Motor neuron (in vitro differentiated cells): ENCODE results near the gene VEZT. TPM values are rescaled to one million over a fixed set of nuclear protein-coding genes. Genes with fewer than 3 reads are reported as not detected.

Experiments used
- ATAC-seq, 8 experiments: fragments of 200-7000 bp; cut with Tn5 transposase; replicated peaks in 6 of 8; 2 replicates each; pipeline ENCODE4 v1.8.0; 2021; ENCODE audit warnings: mild to moderate bottlenecking in 8 of 8, moderate library complexity in 8 of 8
- H3K27ac ChIP-seq, 2 donors: fragments of 250-450 bp; sonication (Bioruptor Pico); 2 replicates each; pipeline ENCODE4 v1.9.0; 2021; ENCODE audit warnings: antibody characterized with exemption in 2 of 2, mild to moderate bottlenecking in 2 of 2, moderate library complexity in 1 of 2
- H3K4me1 ChIP-seq, 2 donors: fragments of 250-450 bp; sonication (Bioruptor Pico); replicated peaks in 1 of 2; 2 replicates each; pipeline ENCODE4 v1.6.1; 2021; ENCODE audit warnings: antibody characterized with exemption in 2 of 2, mild to moderate bottlenecking in 2 of 2, moderate library complexity in 1 of 2
- H3K4me3 ChIP-seq, 5 donors: fragments of 250-450 bp; sonication (Bioruptor Pico); 2 replicates each; pipeline ENCODE4 v1.9.0; 2021; ENCODE audit warnings: antibody characterized with exemption in 5 of 5, mild to moderate bottlenecking in 5 of 5, moderate library complexity in 4 of 5
- WGBS, 10 experiments: fragments of 450-650 bp; shearing (Covaris generic); methylation state at CpG; one replicate each; pipeline ENCODE4 v1.0.0; 2022; 5-methylcytosine and 5-hydroxymethylcytosine counted together
- in situ Hi-C, 9 experiments: fragments of 400-800 bp; cut with MboI; loops; one replicate each; pipeline ENCODE4 v1.15.0; 2021; ENCODE audit warnings: low sequenced_read_pairs in 9 of 9, low pct_unique_long_range_greater_than_20kb in 2 of 9; ENCODE audit not compliant: unreplicated experiment in 9 of 9
- total RNA-seq, 8 experiments: library from RNA; unstranded; fragments of 300-600 nt; gene quantifications; 2 replicates each; pipeline versions ENCODE4 v1.2.3 to v1.2.4, GENCODE V29; 2022

The VEZT gene
- total RNA-seq, 8 experiments from 2014 or later: 77.5 to 166 (median 99.5) TPM

- in situ Hi-C loops: no loop called here
- Histone ChIP-seq H3K4me3 (no peak overlapping the region), H3K27ac (no peak overlapping the region), H3K4me1 (no peaks in the 10 kb centered on the region)
- 86 to 100% (median 97%) methylated on average over 1 to 2 of the region's 2 CpGs; no CpG with 5 or more reads in 2 of the 10 experiments for WGBS, 10 experiments
- ATAC-seq: no peak
Measured at GRCh38 chr12:95258151-95258550, 40.5 kb downstream of the VEZT start.

DNA sequence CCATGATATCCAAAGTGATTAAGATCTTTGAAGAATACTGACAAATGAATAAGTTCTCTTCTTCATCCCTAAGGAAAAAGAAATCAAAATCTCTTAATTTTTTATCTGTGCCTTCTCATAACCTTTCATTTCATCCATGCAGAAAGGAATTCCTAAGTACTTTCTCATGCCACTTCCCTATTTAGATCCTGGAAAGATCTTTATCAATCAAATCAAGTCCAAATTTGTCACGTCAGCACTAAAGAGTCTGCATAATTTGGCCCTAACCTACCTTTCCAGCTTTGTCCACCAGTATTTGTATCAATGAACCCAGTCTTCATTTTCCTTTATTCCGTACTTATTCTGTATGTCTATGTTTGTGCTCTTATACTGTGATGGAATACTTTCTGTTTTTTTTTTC lies 41.2 kb downstream of the VEZT start:
- in situ Hi-C loops: no loop called here
- WGBS, 10 experiments: 27 to 100% (median 95%) methylated on average over 1 to 2 of the region's 2 CpGs
- ATAC-seq: no peak
- no peak overlapping the region for H3K27ac ChIP-seq
- no peak overlapping the region for H3K4me3 ChIP-seq
- no peaks in the 10 kb centered on the region for H3K4me1 ChIP-seq

GRCh38 chr12:95259368-95259767 lies 41.8 kb downstream of the VEZT start:
- ATAC-seq: no peak
- in situ Hi-C loops: no loop called here
- H3K4me3 ChIP-seq: no peak overlapping the region
- no peak overlapping the region for H3K27ac ChIP-seq
- WGBS, 10 experiments: 60 to 100% (median 100%) methylated on average over 1 of the region's 1 CpG; no CpG with 5 or more reads in 2 of the 10 experiments
- no peaks in the 10 kb centered on the region for H3K4me1 ChIP-seq

GRCh38 chr12:95261109-95261508 lies 43.5 kb downstream of the VEZT start:
- H3K4me1 ChIP-seq: no peaks in the 10 kb centered on the region
- in situ Hi-C loops: no loop called here
- no peak overlapping the region for H3K4me3 ChIP-seq
- 71 to 100% (median 95%) methylated on average over 1 to 4 of the region's 4 CpGs for WGBS, 10 experiments
- H3K27ac ChIP-seq: no peak overlapping the region
- ATAC-seq: no peak

DNA sequence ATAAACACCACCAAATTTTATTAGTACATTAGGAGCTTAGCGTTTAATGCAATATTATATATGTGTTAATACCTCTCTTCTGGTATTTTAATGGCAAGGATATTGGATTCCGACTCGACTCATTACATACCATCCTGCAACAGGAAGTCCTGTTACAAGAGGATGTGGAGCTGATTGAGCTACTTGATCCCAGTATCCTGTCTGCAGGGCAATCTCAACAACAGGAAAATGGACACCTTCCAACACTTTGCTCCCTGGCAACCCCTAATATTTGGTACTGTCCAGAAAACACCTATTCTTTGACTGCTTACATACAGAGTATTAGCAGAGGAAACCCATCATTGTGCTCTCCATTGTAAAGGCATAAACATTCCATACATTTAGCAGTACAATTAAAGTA lies 45.2 kb downstream of the VEZT start:
- no peaks in the 10 kb centered on the region for H3K4me1 ChIP-seq
- 20 to 100% (median 86%) methylated on average over 1 to 3 of the region's 3 CpGs; no CpG with 5 or more reads in 1 of the 10 experiments for WGBS, 10 experiments
- in situ Hi-C loops: no loop called here
- ATAC-seq: no peak
- H3K4me3 ChIP-seq: no peak overlapping the region
- H3K27ac ChIP-seq: no peak overlapping the region

DNA sequence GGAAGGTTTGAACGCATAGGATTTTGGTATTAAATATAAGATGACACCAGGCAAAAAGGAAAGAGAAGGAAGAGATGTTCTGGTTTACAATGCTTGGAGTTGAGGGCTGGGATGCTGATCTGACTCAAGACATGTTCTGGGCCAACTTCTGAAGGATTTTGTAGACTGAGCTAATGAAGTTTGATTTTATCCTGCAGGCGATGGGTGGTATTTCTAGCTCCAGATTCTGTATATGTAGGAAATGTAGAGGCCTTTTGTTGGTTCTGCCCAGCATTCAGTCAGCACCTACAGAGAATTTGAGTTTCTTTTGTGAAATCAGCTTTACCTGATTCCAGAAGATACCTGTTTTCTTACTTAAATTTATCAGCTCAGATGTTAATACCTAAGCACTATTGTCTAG lies 48.2 kb downstream of the VEZT start:
- WGBS, 10 experiments: 33 to 100% (median 100%) methylated on average over 1 to 2 of the region's 2 CpGs; no CpG with 5 or more reads in 1 of the 10 experiments
- ATAC-seq: peak in 1 of 8 experiments; percentile 17
- Histone ChIP-seq H3K27ac (no peak overlapping the region), H3K4me1 (no peaks in the 10 kb centered on the region), H3K4me3 (no peak overlapping the region)
- in situ Hi-C loops: no loop called here

DNA sequence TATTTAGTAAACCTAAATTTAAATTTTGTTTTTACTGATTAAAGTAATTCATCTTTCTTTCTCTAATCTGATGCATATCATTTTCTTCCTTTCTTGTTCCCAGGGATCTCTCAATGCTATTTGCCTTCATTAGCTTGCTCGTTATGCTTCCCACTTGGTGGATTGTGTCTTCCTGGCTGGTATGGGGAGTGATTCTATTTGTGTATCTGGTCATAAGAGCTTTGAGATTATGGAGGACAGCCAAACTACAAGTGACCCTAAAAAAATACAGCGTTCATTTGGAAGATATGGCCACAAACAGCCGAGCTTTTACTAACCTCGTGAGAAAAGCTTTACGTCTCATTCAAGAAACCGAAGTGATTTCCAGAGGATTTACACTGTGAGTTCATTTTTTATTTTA lies 48.6 kb downstream of the VEZT start:
- WGBS, 10 experiments: 83 to 100% (median 98%) methylated on average over 2 to 6 of the region's 6 CpGs
- ATAC-seq: no peak
- Histone ChIP-seq H3K27ac (no peak overlapping the region), H3K4me3 (no peak overlapping the region), H3K4me1 (no peaks in the 10 kb centered on the region)
- in situ Hi-C loops: no loop called here

DNA sequence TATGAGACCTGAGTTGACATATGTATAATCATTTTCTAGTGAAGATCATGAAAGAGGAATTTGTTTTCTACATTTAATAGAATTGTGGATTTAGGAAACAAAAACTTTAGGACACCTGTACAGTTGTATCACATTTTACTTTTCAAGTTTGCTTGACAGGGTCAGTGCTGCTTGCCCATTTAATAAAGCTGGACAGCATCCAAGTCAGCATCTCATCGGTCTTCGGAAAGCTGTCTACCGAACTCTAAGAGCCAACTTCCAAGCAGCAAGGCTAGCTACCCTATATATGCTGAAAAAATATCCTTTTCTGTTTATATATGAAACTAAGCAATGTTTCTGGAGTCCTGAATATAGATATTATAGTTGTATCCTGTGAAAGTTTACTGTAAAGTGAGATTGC lies 52.3 kb downstream of the VEZT start:
- ATAC-seq: no peak
- in situ Hi-C loops: no loop called here
- Histone ChIP-seq H3K27ac (no peak overlapping the region), H3K4me3 (no peak overlapping the region), H3K4me1 (no peaks in the 10 kb centered on the region)
- WGBS, 10 experiments: 78 to 100% (median 93%) methylated on average over 1 to 3 of the region's 3 CpGs; no CpG with 5 or more reads in 1 of the 10 experiments

DNA sequence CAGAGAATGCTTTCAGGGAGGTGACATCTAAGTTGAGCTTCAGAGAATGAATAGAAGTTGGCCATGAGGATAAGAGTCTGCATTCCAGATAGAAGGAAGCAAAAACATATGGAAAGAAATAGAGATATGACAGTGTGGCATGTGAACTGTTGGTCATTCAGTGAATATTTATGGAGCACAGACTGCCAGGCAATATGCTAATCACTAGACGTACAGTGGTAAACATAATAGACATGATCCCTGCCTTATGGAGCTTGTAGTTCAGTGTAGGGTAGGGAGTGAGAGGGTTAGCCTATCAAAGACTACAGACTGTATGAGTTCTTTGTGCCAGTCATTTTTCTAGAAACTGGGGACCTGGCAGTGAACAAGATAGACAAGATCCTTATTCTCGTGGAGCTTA lies 53.9 kb downstream of the VEZT start:
- peak in 3 of 8 experiments; percentile 63 to 78 (median 75) for ATAC-seq
- Histone ChIP-seq H3K4me1 (no peaks in the 10 kb centered on the region), H3K27ac (no peak overlapping the region), H3K4me3 (no peak overlapping the region)
- WGBS, 10 experiments: 0 to 100% (median 80%) methylated on average over 1 to 2 of the region's 2 CpGs; no CpG with 5 or more reads in 3 of the 10 experiments
- in situ Hi-C loops: no loop called here

DNA sequence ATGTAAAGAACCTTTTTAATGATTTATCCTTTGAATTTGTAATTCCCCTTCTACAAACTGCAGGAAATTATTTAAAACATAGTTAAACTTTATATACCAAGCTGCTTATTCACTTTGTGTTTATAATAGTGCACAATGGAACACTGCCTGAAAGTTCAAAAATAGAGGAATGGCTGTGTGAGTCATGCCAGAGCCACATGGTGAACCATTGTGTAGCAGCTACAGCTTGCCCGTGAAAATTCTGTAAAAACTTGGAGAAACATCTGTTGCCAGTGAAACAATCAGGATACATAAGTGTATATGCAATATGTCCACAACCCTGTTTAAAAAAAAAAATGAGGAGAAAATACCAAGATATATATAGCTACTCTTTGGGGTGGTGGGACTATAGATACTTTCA lies 59.5 kb downstream of the VEZT start:
- Histone ChIP-seq H3K27ac (no peak overlapping the region), H3K4me3 (no peak overlapping the region), H3K4me1 (no peaks in the 10 kb centered on the region)
- peak in 7 of 8 experiments; percentile 6 to 94 (median 47) for ATAC-seq
- in situ Hi-C loops: no loop called here
- WGBS, 10 experiments: 10 to 89% (median 38%) methylated on average over 1 of the region's 1 CpG; no CpG with 5 or more reads in 6 of the 10 experiments

DNA sequence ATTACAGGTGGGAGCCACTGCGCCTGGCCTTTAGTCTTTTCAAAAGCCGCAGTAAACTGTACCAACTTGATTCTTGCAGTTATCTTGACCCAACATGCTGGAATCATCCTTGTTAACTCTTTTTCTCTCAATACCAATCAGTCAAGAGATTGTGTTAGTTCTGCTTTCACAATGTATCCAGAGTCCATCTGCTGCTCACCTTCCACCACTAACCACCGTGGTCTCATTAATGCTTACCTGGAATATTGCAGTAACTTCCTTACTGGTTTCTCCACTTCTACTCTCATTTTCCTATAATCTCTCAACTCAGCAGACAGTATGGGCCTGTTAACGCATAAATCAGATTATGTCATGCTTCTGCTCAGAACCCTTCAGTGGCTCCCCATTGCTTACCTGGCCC lies 62.2 kb downstream of the VEZT start:
- no peak for ATAC-seq
- H3K4me3 ChIP-seq: no peak overlapping the region
- in situ Hi-C loops: no loop called here
- H3K4me1 ChIP-seq: no peaks in the 10 kb centered on the region
- no peak overlapping the region for H3K27ac ChIP-seq
- 94 to 100% (median 100%) methylated on average over 1 to 3 of the region's 4 CpGs; no CpG with 5 or more reads in 1 of the 10 experiments for WGBS, 10 experiments

DNA sequence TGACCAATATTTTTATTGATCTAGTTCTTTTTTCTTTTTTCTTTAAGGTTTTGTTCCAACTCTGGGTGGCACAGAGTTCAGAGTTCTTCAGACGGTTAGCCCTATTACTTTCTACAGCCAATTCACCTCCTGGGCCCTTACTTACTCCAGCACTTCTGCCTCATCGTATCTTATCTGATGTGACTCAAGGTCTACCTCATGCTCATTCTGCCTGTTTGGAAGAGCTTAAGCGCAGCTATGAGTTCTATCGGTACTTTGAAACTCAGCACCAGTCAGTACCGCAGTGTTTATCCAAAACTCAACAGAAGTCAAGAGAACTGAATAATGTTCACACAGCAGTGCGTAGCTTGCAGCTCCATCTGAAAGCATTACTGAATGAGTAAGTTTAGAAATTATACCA lies 64.7 kb downstream of the VEZT start:
- no peak overlapping the region for H3K4me3 ChIP-seq
- in situ Hi-C loops: no loop called here
- no peak for ATAC-seq
- H3K27ac ChIP-seq: no peak overlapping the region
- H3K4me1 ChIP-seq: no peaks in the 10 kb centered on the region
- WGBS, 10 experiments: 95 to 100% (median 100%) methylated on average over 1 to 6 of the region's 6 CpGs

GRCh38 chr12:95283371-95283770 lies 65.8 kb downstream of the VEZT start:
- Histone ChIP-seq H3K27ac (no peak overlapping the region), H3K4me3 (no peak overlapping the region), H3K4me1 (no peaks in the 10 kb centered on the region)
- no peak for ATAC-seq
- in situ Hi-C loops: no loop called here
- WGBS, 10 experiments: 38 to 100% (median 100%) methylated on average over 1 of the region's 1 CpG

DNA sequence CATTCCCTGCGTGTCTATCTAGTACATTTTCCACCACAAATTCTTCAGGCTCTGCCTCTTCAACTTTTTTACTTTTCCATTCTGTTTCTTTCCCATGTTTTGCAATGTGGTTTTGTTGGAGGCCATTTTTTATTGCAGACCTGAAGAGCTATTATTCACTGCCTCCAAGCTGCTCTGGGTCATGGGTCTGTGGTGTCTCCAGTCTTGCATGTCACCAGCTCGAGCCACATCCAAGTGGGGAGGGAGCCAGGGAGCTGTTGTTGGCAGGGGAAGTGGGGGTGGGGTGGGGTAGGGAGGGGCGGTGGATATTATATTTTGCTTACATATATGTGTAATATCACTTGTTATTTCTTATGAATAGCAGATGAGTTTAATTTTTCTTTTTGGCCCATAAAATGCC lies 69.1 kb downstream of the VEZT start:
- no peak overlapping the region for H3K27ac ChIP-seq
- ATAC-seq: no peak
- H3K4me1 ChIP-seq: no peaks in the 10 kb centered on the region
- in situ Hi-C loops: no loop called here
- WGBS, 10 experiments: 23 to 100% (median 100%) methylated on average over 1 to 2 of the region's 3 CpGs
- H3K4me3 ChIP-seq: no peak overlapping the region
